Measurements from ENCODE around the gene TXNDC15. TPM values are rescaled to one million over a fixed set of nuclear protein-coding genes. Genes with fewer than 3 reads are reported as not detected.

TXNDC15 gene
- total RNA-seq, 3 donors from 2014 or later (not counting 1 experiment from before 2014, with no cell fraction given) = 36.6 to 48.3 (median 47.8) TPM

- Histone ChIP-seq H3K36me3 (ENCODE audit: control insufficient read depth, insufficient read depth, low read length) (peaks cover 3% of the 10 kb centered on the region), H3K27ac (ENCODE audit: low read length) (no peak overlapping the region), H3K9me3 (ENCODE audit: control insufficient read depth, insufficient read depth, low read length) (no peaks in the 10 kb centered on the region), H3K4me3 (ENCODE audit: low read length) (no peak overlapping the region), H3K27me3 (ENCODE audit: control insufficient read depth, insufficient read depth, low read length) (no peaks in the 10 kb centered on the region), H3K4me1 (ENCODE audit: control insufficient read depth, insufficient read depth, low read length) (no peaks in the 10 kb centered on the region)
- Mint-ChIP-seq H3K4me3 (no peak overlapping the region), H3K9me3 (no peaks in the 10 kb centered on the region), H3K4me1 (no peaks in the 10 kb centered on the region), H3K27ac (no peak overlapping the region), H3K27me3 (ENCODE audit: low read depth in 2 of 2) (no peaks in the 10 kb centered on the region), H3K36me3 (no peaks in the 10 kb centered on the region)
- no peak for ATAC-seq
- no peak for DNase-seq
- WGBS (ENCODE audit: insufficient coverage) = 95% methylated on average over 2 of the region's 2 CpGs
- TF ChIP-seq CTCF (IDR thresholded peaks at IDR 0.05) = no peak
- intact Hi-C loops (cut with micrococcal nuclease) = no loop called here
Observed at GRCh38 chr5:134945041-134945440, 70.9 kb downstream of the TXNDC15 start.

DNA sequence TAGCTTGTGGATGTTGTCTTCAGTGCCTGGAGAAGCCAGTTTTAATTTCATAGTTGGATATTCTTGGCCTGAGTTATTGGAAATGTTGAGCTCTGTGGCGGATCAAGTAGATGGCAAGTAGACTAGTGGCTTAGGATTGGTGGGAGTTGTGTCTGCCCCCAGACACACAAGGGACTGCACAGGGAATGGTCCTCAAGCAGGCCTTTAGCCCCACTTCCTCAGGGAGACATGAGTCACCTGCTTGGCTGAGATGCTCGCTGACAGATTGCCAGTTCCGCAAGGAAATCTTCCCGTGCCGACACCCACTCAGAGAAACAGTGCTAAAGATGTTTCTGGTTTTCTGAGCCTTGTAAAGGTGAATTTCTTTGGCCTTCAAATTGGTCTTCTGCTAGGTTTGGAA is 74.7 kb downstream of the TXNDC15 start:
- ATAC-seq (no peak), DNase-seq (no peak)
- no peak overlapping the region for H3K4me3 Mint-ChIP-seq
- Histone ChIP-seq H3K27ac (ENCODE audit: low read length) (no peak overlapping the region), H3K9me3 (ENCODE audit: control insufficient read depth, insufficient read depth, low read length) (peaks cover 1% of the 10 kb centered on the region), H3K27me3 (ENCODE audit: control insufficient read depth, insufficient read depth, low read length) (no peaks in the 10 kb centered on the region), H3K4me1 (ENCODE audit: control insufficient read depth, insufficient read depth, low read length) (no peaks in the 10 kb centered on the region), H3K36me3 (ENCODE audit: control insufficient read depth, insufficient read depth, low read length) (no peaks in the 10 kb centered on the region), H3K4me3 (ENCODE audit: low read length) (no peak overlapping the region)
- intact Hi-C loops (cut with micrococcal nuclease) = no loop called here
- no peaks in the 10 kb centered on the region for H3K27me3 Mint-ChIP-seq (ENCODE audit: low read depth in 2 of 2)
- no peaks in the 10 kb centered on the region for H3K9me3 Mint-ChIP-seq
- H3K4me1 Mint-ChIP-seq = no peaks in the 10 kb centered on the region
- TF ChIP-seq CTCF (IDR thresholded peaks at IDR 0.05) = no peak
- 98% methylated on average over 5 of the region's 5 CpGs for WGBS (ENCODE audit: insufficient coverage)
- H3K27ac Mint-ChIP-seq = no peak overlapping the region
- no peaks in the 10 kb centered on the region for H3K36me3 Mint-ChIP-seq

DNA sequence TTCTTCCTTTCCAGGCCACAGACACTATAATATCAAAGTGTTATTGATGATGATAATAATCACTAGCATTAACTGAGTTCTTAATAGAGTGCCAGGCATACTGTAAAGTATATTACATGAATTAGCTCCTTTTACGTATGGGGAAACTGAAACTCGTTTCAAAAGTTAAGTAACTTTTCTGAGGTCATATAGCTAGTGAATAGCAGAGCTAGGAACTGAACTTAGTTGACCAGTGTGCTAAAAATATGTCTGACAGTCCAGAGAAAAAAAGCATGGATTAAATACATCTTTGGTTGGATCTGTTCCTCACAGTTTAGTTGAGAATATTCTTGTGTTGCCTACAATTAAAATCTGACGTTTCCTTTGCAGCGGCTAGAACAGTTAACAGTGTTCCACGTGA is 75.1 kb downstream of the TXNDC15 start:
- intact Hi-C loops (cut with micrococcal nuclease) = no loop called here
- H3K9me3 Mint-ChIP-seq = peaks cover 2% of the 10 kb centered on the region in 2 donors
- no peaks in the 10 kb centered on the region for H3K27me3 ChIP-seq (ENCODE audit: control insufficient read depth, insufficient read depth, low read length)
- no peaks in the 10 kb centered on the region for H3K27me3 Mint-ChIP-seq (ENCODE audit: low read depth in 2 of 2)
- TF ChIP-seq CTCF (IDR thresholded peaks at IDR 0.05) = no peak
- H3K4me1 ChIP-seq (ENCODE audit: control insufficient read depth, insufficient read depth, low read length) = no peaks in the 10 kb centered on the region
- ATAC-seq = no peak
- H3K27ac ChIP-seq (ENCODE audit: low read length) = no peak overlapping the region
- H3K27ac Mint-ChIP-seq = no peak overlapping the region
- peaks cover 3% of the 10 kb centered on the region for H3K9me3 ChIP-seq (ENCODE audit: control insufficient read depth, insufficient read depth, low read length)
- H3K36me3 Mint-ChIP-seq = peaks cover 3% of the 10 kb centered on the region
- 97% methylated on average over 5 of the region's 5 CpGs for WGBS (ENCODE audit: insufficient coverage)
- H3K36me3 ChIP-seq (ENCODE audit: control insufficient read depth, insufficient read depth, low read length) = no peaks in the 10 kb centered on the region
- H3K4me3 Mint-ChIP-seq = no peak overlapping the region
- no peak overlapping the region for H3K4me3 ChIP-seq (ENCODE audit: low read length)
- no peak for DNase-seq
- no peaks in the 10 kb centered on the region for H3K4me1 Mint-ChIP-seq

Other genes with a start within 250 kb of the TXNDC15 start
- gene SAR1B, start 241.5 kb upstream of the TXNDC15 start, total RNA-seq = 10 to 100 TPM; 36.2 to 50.2 (median 41.2) TPM
- gene SEC24A, start 225.6 kb upstream of the TXNDC15 start, total RNA-seq = 10 to 100 TPM; 20.9 to 26.1 (median 25.0) TPM
- gene CAMLG, start 135.8 kb upstream of the TXNDC15 start, total RNA-seq = 10 to 100 TPM; 23.5 to 35.9 (median 34.6) TPM
- gene DDX46, start 115.6 kb upstream of the TXNDC15 start, total RNA-seq = 10 to 100 TPM; 61.4 to 74.8 (median 67.2) TPM
- 10 to 100 TPM; 42.7 to 49.8 (median 44.7) TPM for gene C5orf24, start 28.4 kb upstream of the TXNDC15 start, total RNA-seq
- gene PCBD2, start 30.8 kb downstream of the TXNDC15 start, total RNA-seq = 10 to 100 TPM in 1 of 3 donors, 1 to 10 TPM in 2; 7.6 to 11.5 (median 7.7) TPM
- gene CATSPER3, start 93.5 kb downstream of the TXNDC15 start, total RNA-seq = under 1 TPM; 0.31 to 0.79 (median 0.55) TPM
- gene PITX1, start 159.9 kb downstream of the TXNDC15 start, total RNA-seq = not detected